ENCODE results near the gene APOBEC4.

DNA sequence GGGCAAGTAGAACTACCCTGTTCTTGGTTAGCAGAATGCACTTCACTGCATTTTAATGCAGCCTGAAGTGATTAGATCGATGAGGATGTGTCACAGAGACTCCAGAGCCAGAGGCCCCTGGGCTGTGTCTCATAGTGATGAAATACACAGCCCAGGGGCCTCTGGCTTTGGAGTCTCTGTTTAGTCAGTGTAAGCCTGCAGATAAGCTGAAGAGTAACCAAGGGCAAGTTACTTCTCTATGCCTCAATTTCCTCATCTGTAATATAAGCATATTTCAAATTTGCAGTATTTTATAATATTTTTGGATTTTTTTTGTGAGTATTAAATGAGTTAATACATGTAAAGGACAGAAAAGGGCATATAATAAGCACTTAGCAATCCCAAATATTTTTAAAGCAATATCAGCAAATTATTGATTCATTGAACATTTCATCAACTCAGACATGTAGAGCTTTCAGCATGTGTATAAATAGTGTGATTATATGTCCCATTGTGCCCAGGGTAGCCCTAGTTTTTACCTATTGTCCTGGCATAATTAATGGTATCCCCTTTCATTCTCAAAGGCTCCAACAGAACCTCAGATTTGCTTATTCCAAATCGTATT lies 23.6 kb upstream of the APOBEC4 start:
- TF ChIP-seq L3MBTL2 (IDR thresholded peaks at IDR 0.05): no peak
- TF ChIP-seq CBFB (CRISPR knock-in tag; IDR thresholded peaks at IDR 0.05): no peak
- TF ChIP-seq POLR2A (conservative IDR thresholded peaks at IDR 0.05): no peak
- TF ChIP-seq, protein P1, sequence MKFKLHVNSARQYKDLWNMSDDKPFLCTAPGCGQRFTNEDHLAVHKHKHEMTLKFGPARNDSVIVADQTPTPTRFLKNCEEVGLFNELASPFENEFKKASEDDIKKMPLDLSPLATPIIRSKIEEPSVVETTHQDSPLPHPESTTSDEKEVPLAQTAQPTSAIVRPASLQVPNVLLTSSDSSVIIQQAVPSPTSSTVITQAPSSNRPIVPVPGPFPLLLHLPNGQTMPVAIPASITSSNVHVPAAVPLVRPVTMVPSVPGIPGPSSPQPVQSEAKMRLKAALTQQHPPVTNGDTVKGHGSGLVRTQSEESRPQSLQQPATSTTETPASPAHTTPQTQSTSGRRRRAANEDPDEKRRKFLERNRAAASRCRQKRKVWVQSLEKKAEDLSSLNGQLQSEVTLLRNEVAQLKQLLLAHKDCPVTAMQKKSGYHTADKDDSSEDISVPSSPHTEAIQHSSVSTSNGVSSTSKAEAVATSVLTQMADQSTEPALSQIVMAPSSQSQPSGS (CRISPR knock-in tag; IDR thresholded peaks at IDR 0.05): no peak
- no peak for TF ChIP-seq RCOR1 (IDR thresholded peaks at IDR 0.05; ENCODE audit: borderline replicate concordance in 1 of 2, low read depth in 2 of 2, low read length in 2 of 2)
- TF ChIP-seq HEY1 (CRISPR knock-in tag; IDR thresholded peaks at IDR 0.05; ENCODE audit: borderline replicate concordance): no peak
- TF ChIP-seq, protein P2, sequence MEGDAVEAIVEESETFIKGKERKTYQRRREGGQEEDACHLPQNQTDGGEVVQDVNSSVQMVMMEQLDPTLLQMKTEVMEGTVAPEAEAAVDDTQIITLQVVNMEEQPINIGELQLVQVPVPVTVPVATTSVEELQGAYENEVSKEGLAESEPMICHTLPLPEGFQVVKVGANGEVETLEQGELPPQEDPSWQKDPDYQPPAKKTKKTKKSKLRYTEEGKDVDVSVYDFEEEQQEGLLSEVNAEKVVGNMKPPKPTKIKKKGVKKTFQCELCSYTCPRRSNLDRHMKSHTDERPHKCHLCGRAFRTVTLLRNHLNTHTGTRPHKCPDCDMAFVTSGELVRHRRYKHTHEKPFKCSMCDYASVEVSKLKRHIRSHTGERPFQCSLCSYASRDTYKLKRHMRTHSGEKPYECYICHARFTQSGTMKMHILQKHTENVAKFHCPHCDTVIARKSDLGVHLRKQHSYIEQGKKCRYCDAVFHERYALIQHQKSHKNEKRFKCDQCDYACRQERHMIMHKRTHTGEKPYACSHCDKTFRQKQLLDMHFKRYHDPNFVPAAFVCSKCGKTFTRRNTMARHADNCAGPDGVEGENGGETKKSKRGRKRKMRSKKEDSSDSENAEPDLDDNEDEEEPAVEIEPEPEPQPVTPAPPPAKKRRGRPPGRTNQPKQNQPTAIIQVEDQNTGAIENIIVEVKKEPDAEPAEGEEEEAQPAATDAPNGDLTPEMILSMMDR (IDR thresholded peaks at IDR 0.05 in 2 of 3, conservative IDR thresholded peaks at IDR 0.05 in 1 of 3; ENCODE audit: insufficient read depth in 2 of 3, low read depth in 1 of 3, low read length in 3 of 3): no peak
- no peak for TF ChIP-seq ZNF175 (CRISPR knock-in tag; IDR thresholded peaks at IDR 0.05; ENCODE audit: low read depth)
- no peak for TF ChIP-seq BRCA1 (IDR thresholded peaks at IDR 0.05)
- TF ChIP-seq BRCA1 (CRISPR knock-in tag; IDR thresholded peaks at IDR 0.05): no peak
- TF ChIP-seq RUNX1 (IDR thresholded peaks at IDR 0.05; ENCODE audit: low read depth): no peak
- TF ChIP-seq JUND (IDR thresholded peaks at IDR 0.05; ENCODE audit: borderline replicate concordance, low read depth, low read length): no peak
- no peak for TF ChIP-seq JUND (tag; IDR thresholded peaks at IDR 0.05; ENCODE audit: borderline replicate concordance, low read depth, low read length)
- TF ChIP-seq, protein P3, sequence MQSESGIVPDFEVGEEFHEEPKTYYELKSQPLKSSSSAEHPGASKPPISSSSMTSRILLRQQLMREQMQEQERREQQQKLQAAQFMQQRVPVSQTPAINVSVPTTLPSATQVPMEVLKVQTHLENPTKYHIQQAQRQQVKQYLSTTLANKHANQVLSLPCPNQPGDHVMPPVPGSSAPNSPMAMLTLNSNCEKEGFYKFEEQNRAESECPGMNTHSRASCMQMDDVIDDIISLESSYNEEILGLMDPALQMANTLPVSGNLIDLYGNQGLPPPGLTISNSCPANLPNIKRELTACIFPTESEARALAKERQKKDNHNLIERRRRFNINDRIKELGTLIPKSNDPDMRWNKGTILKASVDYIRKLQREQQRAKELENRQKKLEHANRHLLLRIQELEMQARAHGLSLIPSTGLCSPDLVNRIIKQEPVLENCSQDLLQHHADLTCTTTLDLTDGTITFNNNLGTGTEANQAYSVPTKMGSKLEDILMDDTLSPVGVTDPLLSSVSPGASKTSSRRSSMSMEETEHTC (IDR thresholded peaks at IDR 0.05): no peak
- TF ChIP-seq, protein P4, sequence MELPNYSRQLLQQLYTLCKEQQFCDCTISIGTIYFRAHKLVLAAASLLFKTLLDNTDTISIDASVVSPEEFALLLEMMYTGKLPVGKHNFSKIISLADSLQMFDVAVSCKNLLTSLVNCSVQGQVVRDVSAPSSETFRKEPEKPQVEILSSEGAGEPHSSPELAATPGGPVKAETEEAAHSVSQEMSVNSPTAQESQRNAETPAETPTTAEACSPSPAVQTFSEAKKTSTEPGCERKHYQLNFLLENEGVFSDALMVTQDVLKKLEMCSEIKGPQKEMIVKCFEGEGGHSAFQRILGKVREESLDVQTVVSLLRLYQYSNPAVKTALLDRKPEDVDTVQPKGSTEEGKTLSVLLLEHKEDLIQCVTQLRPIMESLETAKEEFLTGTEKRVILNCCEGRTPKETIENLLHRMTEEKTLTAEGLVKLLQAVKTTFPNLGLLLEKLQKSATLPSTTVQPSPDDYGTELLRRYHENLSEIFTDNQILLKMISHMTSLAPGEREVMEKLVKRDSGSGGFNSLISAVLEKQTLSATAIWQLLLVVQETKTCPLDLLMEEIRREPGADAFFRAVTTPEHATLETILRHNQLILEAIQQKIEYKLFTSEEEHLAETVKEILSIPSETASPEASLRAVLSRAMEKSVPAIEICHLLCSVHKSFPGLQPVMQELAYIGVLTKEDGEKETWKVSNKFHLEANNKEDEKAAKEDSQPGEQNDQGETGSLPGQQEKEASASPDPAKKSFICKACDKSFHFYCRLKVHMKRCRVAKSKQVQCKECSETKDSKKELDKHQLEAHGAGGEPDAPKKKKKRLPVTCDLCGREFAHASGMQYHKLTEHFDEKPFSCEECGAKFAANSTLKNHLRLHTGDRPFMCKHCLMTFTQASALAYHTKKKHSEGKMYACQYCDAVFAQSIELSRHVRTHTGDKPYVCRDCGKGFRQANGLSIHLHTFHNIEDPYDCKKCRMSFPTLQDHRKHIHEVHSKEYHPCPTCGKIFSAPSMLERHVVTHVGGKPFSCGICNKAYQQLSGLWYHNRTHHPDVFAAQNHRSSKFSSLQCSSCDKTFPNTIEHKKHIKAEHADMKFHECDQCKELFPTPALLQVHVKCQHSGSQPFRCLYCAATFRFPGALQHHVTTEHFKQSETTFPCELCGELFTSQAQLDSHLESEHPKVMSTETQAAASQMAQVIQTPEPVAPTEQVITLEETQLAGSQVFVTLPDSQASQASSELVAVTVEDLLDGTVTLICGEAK (IDR thresholded peaks at IDR 0.05): no peak
- TF ChIP-seq, protein P4 (CRISPR knock-in tag; IDR thresholded peaks at IDR 0.05): no peak
- no peak for TF ChIP-seq EZH2 (IDR thresholded peaks at IDR 0.05; ENCODE audit: borderline replicate concordance, low read depth, low read length)
